HCT116 (cell line): ENCODE measurements around the gene MUC4. TPM values are rescaled to one million over a fixed set of nuclear protein-coding genes. Genes with fewer than 3 reads are reported as not detected.

ENCODE experiments used
- ATAC-seq: fragments of 200-7000 bp; cut with Tn5 transposase; 2 replicates; pipeline ENCODE4 v1.9.1; 2020; ENCODE audit warnings: mild to moderate bottlenecking, moderate library complexity
- BruUV-seq: library from RNA; stranded (reverse); fragments of 400-500 nt; replicated peaks from 2 replicates; lab custom pipeline; 2021; lab: Mats Ljungman, UMichigan
- CTCF ChIA-PET: fragments of 300-600 bp; sonication (Branson Sonifier 250); formaldehyde crosslinking; loops from one replicate; lab custom pipeline; 2021; ENCODE audit warnings: antibody characterized with exemption; lab: Charles Lee
- POLR2A ChIA-PET: fragments of 300-600, 350-600 bp; sonication (Branson Sonifier 250); formaldehyde crosslinking; loops from one replicate; lab custom pipeline; 2021; ENCODE audit warnings: antibody characterized with exemption; lab: Charles Lee
- RAD21 ChIA-PET, 2 experiments: fragments of 300-600 bp; sonication (Branson Sonifier 250); formaldehyde crosslinking; loops; one replicate each; lab custom pipeline; 2023; ENCODE audit warnings: low total read pairs in 2 of 2; ENCODE audit not compliant: uncharacterized antibody in 2 of 2, unreplicated experiment in 2 of 2, low non-redundant PET in 1 of 2; lab: Charles Lee
- DNase-seq: peaks from one replicate; pipeline ENCODE4 v3.0.0-alpha.2; 2010; ENCODE audit warnings: low read depth, low spot score
- H2AFZ ChIP-seq: fragments of 200-600 bp; shearing (Covaris generic), sonication (generic); 2 replicates; pipeline ENCODE4 v1.6.1; 2017; ENCODE audit warnings: low read depth, mixed run types, mixed read lengths, antibody characterized with exemption, low read length; ENCODE audit not compliant: poor library complexity, severe bottlenecking
- H3K27ac ChIP-seq: 2 replicates; pipeline ENCODE4 v1.5.1; 2012; ENCODE audit warnings: low read depth, low read length
- H3K27me3 ChIP-seq: fragments of 200-600 bp; sonication (generic); 2 replicates; pipeline ENCODE4 v1.6.1; 2016; ENCODE audit warnings: mixed run types, low read length, mixed read lengths; ENCODE audit not compliant: insufficient read depth
- H3K36me3 ChIP-seq, 2 experiments: fragments of 200-500 bp in 1 of 2; fragments of 200-600 bp in 1 of 2; sonication (Bioruptor generic) in 1 of 2; sonication (generic) in 1 of 2; 2 replicates each; pipeline versions ENCODE4 v1.5.1 to v1.6.1; 2014 to 2016; ENCODE audit warnings: low read length in 2 of 2, inconsistent platforms in 1 of 2, mixed read lengths in 1 of 2, mixed run types in 1 of 2; ENCODE audit not compliant: insufficient read depth in 2 of 2, control insufficient read depth in 1 of 2
- H3K4me1 ChIP-seq, 2 experiments: fragments of 200-600 bp in 1 of 2; sonication (generic) in 1 of 2; 2 replicates each; pipeline versions ENCODE4 v1.5.1 to v1.6.1; 2012 to 2017; ENCODE audit warnings: low read length in 2 of 2, inconsistent platforms in 1 of 2, mild to moderate bottlenecking in 1 of 2, mixed read lengths in 1 of 2, mixed run types in 1 of 2, moderate library complexity in 1 of 2; ENCODE audit not compliant: insufficient read depth in 2 of 2, control insufficient read depth in 1 of 2
- H3K4me2 ChIP-seq: fragments of 200-600 bp; sonication (generic); 2 replicates; pipeline ENCODE4 v1.6.1; 2017; ENCODE audit warnings: mixed run types, low read length, mixed read lengths
- H3K4me3 ChIP-seq, 2 experiments: fragments of 200-600 bp in 1 of 2; sonication (generic) in 1 of 2; replicated peaks in 1 of 2; 2 replicates each; pipeline ENCODE4 v1.5.1; 2011 to 2016; ENCODE audit warnings: low read length in 2 of 2, control low read depth in 1 of 2, low read depth in 1 of 2, mild to moderate bottlenecking in 1 of 2, mixed read lengths in 1 of 2, mixed run types in 1 of 2
- H3K79me2 ChIP-seq: fragments of 200-600 bp; sonication (generic); 2 replicates; pipeline ENCODE4 v1.6.1; 2017; ENCODE audit warnings: mild to moderate bottlenecking, mixed run types, low read length, moderate library complexity, mixed read lengths; ENCODE audit not compliant: insufficient read depth
- H3K9ac ChIP-seq: fragments of 200-600 bp; sonication (generic); 2 replicates; pipeline ENCODE4 v1.6.1; 2016; ENCODE audit warnings: low read length, mixed read lengths
- H3K9me2 ChIP-seq: fragments of 200-600 bp; sonication (generic), shearing (Covaris generic); 2 replicates; pipeline ENCODE4 v1.6.1; 2017; ENCODE audit warnings: mixed run types, mild to moderate bottlenecking, moderate library complexity; ENCODE audit not compliant: insufficient read depth
- H3K9me3 ChIP-seq, 2 experiments: fragments of 200-500 bp in 1 of 2; fragments of 200-600 bp in 1 of 2; sonication (Bioruptor generic) in 1 of 2; sonication (generic) in 1 of 2; 2 replicates each; pipeline ENCODE4 v1.6.1; 2014 to 2017; ENCODE audit warnings: low read length in 2 of 2, mixed read lengths in 2 of 2, inconsistent platforms in 1 of 2, low read depth in 1 of 2, mild to moderate bottlenecking in 1 of 2, mixed run types in 1 of 2, moderate library complexity in 1 of 2; ENCODE audit not compliant: control insufficient read depth in 1 of 2, insufficient read depth in 1 of 2
- H4K20me1 ChIP-seq: fragments of 200-600 bp; sonication (generic), shearing (Covaris generic); 2 replicates; pipeline ENCODE4 v1.6.1; 2017; ENCODE audit warnings: mixed run types, mild to moderate bottlenecking, moderate library complexity; ENCODE audit not compliant: insufficient read depth
- CEBPB ChIP-seq: IDR thresholded peaks from 2 replicates; pipeline ENCODE4 v1.6.1; 2012; ENCODE audit warnings: low read depth
- EGR1 ChIP-seq: IDR thresholded peaks from 2 replicates; pipeline ENCODE4 v1.6.1; 2012; ENCODE audit warnings: low read depth
- EZH2 ChIP-seq: fragments of 200-600 bp; sonication (generic); IDR thresholded peaks from 2 replicates; pipeline ENCODE4 v1.6.1; 2017; ENCODE audit warnings: antibody characterized with exemption, mixed run types
- FOSL1 ChIP-seq: IDR thresholded peaks from 2 replicates; pipeline ENCODE4 v1.6.1; 2012; ENCODE audit warnings: low read depth
- POLR2AphosphoS5 ChIP-seq: IDR thresholded peaks from 2 replicates; pipeline ENCODE4 v1.6.1; 2011; ENCODE audit warnings: mild to moderate bottlenecking, low read depth, low read length, moderate library complexity
- RAD21 ChIP-seq: IDR thresholded peaks from 2 replicates; pipeline ENCODE4 v1.6.1; 2012; ENCODE audit warnings: low read depth, mild to moderate bottlenecking
- SRF ChIP-seq: IDR thresholded peaks from 2 replicates; pipeline ENCODE4 v1.6.1; 2012; ENCODE audit warnings: low read depth
- YY1 ChIP-seq: IDR thresholded peaks from 2 replicates; pipeline ENCODE4 v1.6.1; 2011; ENCODE audit warnings: low read length, low read depth, moderate library complexity, mild to moderate bottlenecking; ENCODE audit not compliant: insufficient replicate concordance; ENCODE audit errors: extremely low read depth
- ZNF274 ChIP-seq: fragments of 200-500 bp; sonication (Bioruptor generic); IDR thresholded peaks from 2 replicates; pipeline ENCODE4 v1.6.1; 2014; ENCODE audit warnings: mild to moderate bottlenecking, low read depth, low read length, inconsistent platforms
- intact Hi-C: fragments of 100-400 bp; cut with micrococcal nuclease; formaldehyde crosslinking; loops from 2 replicates; pipeline ENCODE4 v1.10.0; 2022
- total RNA-seq: library from RNA; stranded (reverse); gene quantifications from one replicate; pipeline ENCODE4 v1.2.1, GENCODE V29; 2021; ENCODE audit not compliant: unreplicated experiment
- TF ChIP-seq, protein P1 (sequence below): IDR thresholded peaks from 2 replicates; pipeline ENCODE4 v1.6.1; 2011; ENCODE audit warnings: mild to moderate bottlenecking, low read length, moderate library complexity; ENCODE audit not compliant: insufficient replicate concordance; ENCODE audit errors: extremely low read depth
- TF ChIP-seq, protein P2 (sequence below): IDR thresholded peaks from 2 replicates; pipeline ENCODE4 v1.6.1; 2012

Gene MUC4
- total RNA-seq, 1 experiment from 2014 or later: 0.64 TPM

- H3K9me3 ChIP-seq: no peaks in the 10 kb centered on the region
- ChIA-PET CTCF (no interaction called here), POLR2A (no interaction called here), RAD21 (no interaction called here)
- no peak overlapping the region for H2AFZ ChIP-seq
- no peak overlapping the region for H3K4me3 ChIP-seq
- H3K27ac ChIP-seq: no peak overlapping the region
- no peak overlapping the region for H3K4me2 ChIP-seq
- BruUV-seq: no TSS peak
- no peaks in the 10 kb centered on the region for H3K9me2 ChIP-seq
- H3K9ac ChIP-seq: no peak overlapping the region
- no peak for DNase-seq
- no peaks in the 10 kb centered on the region for H3K79me2 ChIP-seq
- H4K20me1 ChIP-seq: no peaks in the 10 kb centered on the region
- TF ChIP-seq POLR2AphosphoS5 (peak; percentile 39; the same call in 1 of the 2 replicates), ZNF274 (no peak), EZH2 (no peak)
- TF ChIP-seq, protein P1, sequence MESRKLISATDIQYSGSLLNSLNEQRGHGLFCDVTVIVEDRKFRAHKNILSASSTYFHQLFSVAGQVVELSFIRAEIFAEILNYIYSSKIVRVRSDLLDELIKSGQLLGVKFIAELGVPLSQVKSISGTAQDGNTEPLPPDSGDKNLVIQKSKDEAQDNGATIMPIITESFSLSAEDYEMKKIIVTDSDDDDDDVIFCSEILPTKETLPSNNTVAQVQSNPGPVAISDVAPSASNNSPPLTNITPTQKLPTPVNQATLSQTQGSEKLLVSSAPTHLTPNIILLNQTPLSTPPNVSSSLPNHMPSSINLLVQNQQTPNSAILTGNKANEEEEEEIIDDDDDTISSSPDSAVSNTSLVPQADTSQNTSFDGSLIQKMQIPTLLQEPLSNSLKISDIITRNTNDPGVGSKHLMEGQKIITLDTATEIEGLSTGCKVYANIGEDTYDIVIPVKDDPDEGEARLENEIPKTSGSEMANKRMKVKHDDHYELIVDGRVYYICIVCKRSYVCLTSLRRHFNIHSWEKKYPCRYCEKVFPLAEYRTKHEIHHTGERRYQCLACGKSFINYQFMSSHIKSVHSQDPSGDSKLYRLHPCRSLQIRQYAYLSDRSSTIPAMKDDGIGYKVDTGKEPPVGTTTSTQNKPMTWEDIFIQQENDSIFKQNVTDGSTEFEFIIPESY: no peak
- ATAC-seq: no peak
- intact Hi-C loops: no loop called here
- peaks cover 0 to 17% of the 10 kb centered on the region in 2 experiments; a peak in 2 of 4 replicates for H3K4me1 ChIP-seq
- no peaks in the 10 kb centered on the region for H3K27me3 ChIP-seq
- no peaks in the 10 kb centered on the region for H3K36me3 ChIP-seq
Observed at GRCh38 chr3:195701042-195701915, 110.5 kb downstream of the MUC4 start.

DNA sequence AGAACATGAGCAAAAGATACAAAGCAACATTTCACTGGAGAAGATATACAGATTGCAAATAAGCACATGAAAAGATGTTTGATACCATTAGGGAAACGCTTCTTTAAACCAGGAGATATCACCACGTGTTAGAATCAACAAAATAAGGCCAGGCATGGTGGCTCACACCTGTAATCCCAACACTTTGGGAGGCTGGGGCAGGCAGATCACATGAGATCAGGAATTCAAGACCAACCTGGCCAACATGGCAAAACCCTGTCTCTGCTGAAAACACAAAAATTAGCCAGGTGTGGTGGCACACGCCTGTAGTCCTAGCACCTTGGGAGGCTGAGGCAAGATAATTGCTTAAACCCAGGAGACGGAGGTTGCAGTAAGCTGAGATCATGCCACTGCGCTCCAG is 111.4 kb downstream of the MUC4 start:
- CTCF ChIA-PET: no interaction called here
- no peak overlapping the region for H2AFZ ChIP-seq
- H3K36me3 ChIP-seq: no peaks in the 10 kb centered on the region
- no peak for ATAC-seq
- POLR2A ChIA-PET: no interaction called here
- no peaks in the 10 kb centered on the region for H3K27me3 ChIP-seq
- RAD21 ChIA-PET: no interaction called here
- H3K9ac ChIP-seq: no peak overlapping the region
- no peak for DNase-seq
- TF ChIP-seq EGR1 (no peak), CEBPB (no peak), FOSL1 (no peak), ZNF274 (no peak), RAD21 (no peak), SRF (no peak), YY1 (no peak)
- TF ChIP-seq, protein P1: no peak
- TF ChIP-seq, protein P2, sequence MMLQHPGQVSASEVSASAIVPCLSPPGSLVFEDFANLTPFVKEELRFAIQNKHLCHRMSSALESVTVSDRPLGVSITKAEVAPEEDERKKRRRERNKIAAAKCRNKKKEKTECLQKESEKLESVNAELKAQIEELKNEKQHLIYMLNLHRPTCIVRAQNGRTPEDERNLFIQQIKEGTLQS: no peak
- peaks cover 0 to 17% of the 10 kb centered on the region in 2 experiments; a peak in 2 of 4 replicates for H3K4me1 ChIP-seq
- no peaks in the 10 kb centered on the region for H3K9me3 ChIP-seq
- H3K4me3 ChIP-seq: no peak overlapping the region
- H3K4me2 ChIP-seq: no peak overlapping the region
- no TSS peak for BruUV-seq
- H3K79me2 ChIP-seq: no peaks in the 10 kb centered on the region
- intact Hi-C loops: no loop called here
- no peak overlapping the region for H3K27ac ChIP-seq
- H3K9me2 ChIP-seq: no peaks in the 10 kb centered on the region
- H4K20me1 ChIP-seq: no peaks in the 10 kb centered on the region
